Stimulated activated CD8-positive, alpha-beta memory T cell treated with anti-CD3 and anti-CD28 coated beads, Interleukin-7, amount 100 ng/mL, for 1 hour (primary cell): ENCODE measurements around the gene FILIP1L.

Experiments
- DNase-seq, 2 donors: peaks; one replicate each; pipeline ENCODE4 v3.0.0-alpha.2; 2020; ENCODE audit warnings: low read depth in 2 of 2

Gene FILIP1L

GRCh38 chr3:100114413-100115030 lies at the start of gene FILIP1L:
Gene FILIP1L, minus strand, starts transcription at chr3:100114501.
- DNase-seq, result no peak

- DNase-seq, result no peak
These were observed 49.5 kb upstream of the FILIP1L start for GRCh38 chr3:100163787-100164186.

GRCh38 chr3:100160521-100160920 lies 46.2 kb upstream of the FILIP1L start:
- DNase-seq, result no peak

GRCh38 chr3:100159331-100160153 lies 45.2 kb upstream of the FILIP1L start:
- no peak for DNase-seq

GRCh38 chr3:100158918-100159330 lies 44.6 kb upstream of the FILIP1L start:
- no peak for DNase-seq

GRCh38 chr3:100157685-100158084 lies 43.4 kb upstream of the FILIP1L start:
- no peak for DNase-seq

GRCh38 chr3:100155590-100155989 lies 41.3 kb upstream of the FILIP1L start:
- DNase-seq, result no peak

GRCh38 chr3:100155128-100155527 lies 40.8 kb upstream of the FILIP1L start:
- DNase-seq, result no peak

GRCh38 chr3:100154171-100154570 lies 39.9 kb upstream of the FILIP1L start:
- no peak for DNase-seq

GRCh38 chr3:100151024-100151707 lies 36.9 kb upstream of the FILIP1L start:
- no peak for DNase-seq

- DNase-seq, result no peak
These were observed 36.2 kb upstream of the FILIP1L start for GRCh38 chr3:100150473-100150872.

GRCh38 chr3:100149713-100150415 lies 35.6 kb upstream of the FILIP1L start:
- DNase-seq, result no peak

- no peak for DNase-seq
These were observed 34.8 kb upstream of the FILIP1L start for GRCh38 chr3:100149130-100149529.

- no peak for DNase-seq
These were observed 30.1 kb upstream of the FILIP1L start for GRCh38 chr3:100144255-100144866.

- no peak for DNase-seq
These were observed 27.3 kb upstream of the FILIP1L start for GRCh38 chr3:100141586-100141985.

GRCh38 chr3:100140976-100141375 lies 26.7 kb upstream of the FILIP1L start:
- DNase-seq, result no peak

GRCh38 chr3:100136921-100137320 lies 22.6 kb upstream of the FILIP1L start:
- DNase-seq, result no peak

- no peak for DNase-seq
These were observed 16.9 kb upstream of the FILIP1L start for GRCh38 chr3:100131241-100131640.

GRCh38 chr3:100129941-100130340 lies 15.6 kb upstream of the FILIP1L start:
- no peak for DNase-seq

GRCh38 chr3:100128565-100128964 lies 14.3 kb upstream of the FILIP1L start:
- no peak for DNase-seq

GRCh38 chr3:100127792-100128191 lies 13.5 kb upstream of the FILIP1L start:
- no peak for DNase-seq
